Hepatocyte (in vitro differentiated cells): ENCODE measurements around the gene HVCN1. TPM values are rescaled to one million over a fixed set of nuclear protein-coding genes. Genes with fewer than 3 reads are reported as not detected.

ENCODE experiments used
- DNase-seq: peaks from one replicate; pipeline ENCODE4 v3.0.0-alpha.2; 2016; ENCODE audit warnings: low spot score
- H2AFZ ChIP-seq: fragments of 200-600 bp; sonication (generic); 2 replicates; pipeline ENCODE4 v1.6.0; 2016; ENCODE audit warnings: antibody characterized with exemption, mild to moderate bottlenecking
- H3K27ac ChIP-seq: fragments of 200-600 bp; sonication (generic); 2 replicates; pipeline ENCODE4 v1.5.1; 2016; ENCODE audit warnings: mild to moderate bottlenecking
- H3K27me3 ChIP-seq: fragments of 200-600 bp; sonication (generic); 2 replicates; pipeline ENCODE4 v1.6.1; 2016
- H3K36me3 ChIP-seq: fragments of 200-600 bp; sonication (generic); replicated peaks from 2 replicates; pipeline ENCODE4 v1.5.1; 2016; ENCODE audit warnings: low read depth; ENCODE audit not compliant: insufficient read depth
- H3K4me1 ChIP-seq: fragments of 200-600 bp; sonication (generic); 2 replicates; pipeline ENCODE4 v1.5.1; 2016; ENCODE audit warnings: mild to moderate bottlenecking, moderate library complexity; ENCODE audit not compliant: insufficient read depth
- H3K4me2 ChIP-seq: fragments of 200-600 bp; sonication (generic); 2 replicates; pipeline ENCODE4 v1.6.0; 2016
- H3K4me3 ChIP-seq: fragments of 200-600 bp; sonication (generic); 2 replicates; pipeline ENCODE4 v1.5.1; 2016; ENCODE audit warnings: mild to moderate bottlenecking
- H3K79me2 ChIP-seq: fragments of 200-600 bp; sonication (generic); 2 replicates; pipeline ENCODE4 v1.6.0; 2017; ENCODE audit warnings: mild to moderate bottlenecking
- H3K9me2 ChIP-seq: fragments of 200-600 bp; sonication (generic); replicated peaks from 2 replicates; pipeline ENCODE4 v1.6.0; 2017; ENCODE audit warnings: mild to moderate bottlenecking; ENCODE audit not compliant: insufficient read depth
- H3K9me3 ChIP-seq: fragments of 200-600 bp; sonication (generic); 2 replicates; pipeline ENCODE4 v1.5.1; 2016; ENCODE audit warnings: low read depth, mild to moderate bottlenecking
- H4K20me1 ChIP-seq: fragments of 200-600 bp; sonication (generic); 2 replicates; pipeline ENCODE4 v1.6.0; 2016; ENCODE audit warnings: mild to moderate bottlenecking; ENCODE audit not compliant: insufficient read depth, poor library complexity, severe bottlenecking
- CTCF ChIP-seq: fragments of 200-600 bp; sonication (generic); IDR thresholded peaks from 2 replicates; pipeline ENCODE4 v1.5.1; 2016; ENCODE audit warnings: antibody characterized with exemption, mild to moderate bottlenecking; ENCODE audit not compliant: poor library complexity
- EZH2 ChIP-seq: fragments of 200-600 bp; sonication (generic); IDR thresholded peaks from 2 replicates; pipeline ENCODE4 v1.6.1; 2016; ENCODE audit warnings: antibody characterized with exemption, mild to moderate bottlenecking, borderline replicate concordance
- EZH2phosphoT487 ChIP-seq: fragments of 200-600 bp; sonication (generic); IDR thresholded peaks from one replicate; pipeline ENCODE4 v1.6.1; 2018; ENCODE audit warnings: antibody characterized with exemption, mild to moderate bottlenecking, low read depth, moderate library complexity; ENCODE audit not compliant: unreplicated experiment, severe bottlenecking
- WGBS: methylation state at CpG from one replicate; pipeline ENCODE4 v1.1.6; 2016; ENCODE audit warnings: low lambda C conversion rate; ENCODE audit errors: missing lambda C conversion rate; 5-methylcytosine and 5-hydroxymethylcytosine counted together
- polyA plus RNA-seq: library from polyadenylated mRNA; unstranded; fragments of >200 nt; fragmentation: Nextera tagmentation; extraction: Ambion mirVana; gene quantifications from 2 replicates; pipeline ENCODE4 v1.2.1, GENCODE V29; 2016
- total RNA-seq: library from RNA; depleted of rRNA; stranded (reverse); fragments of >200 nt; gene quantifications from 2 replicates; pipeline ENCODE4 v1.2.3, GENCODE V29; 2014

HVCN1 gene
- total and polyA plus RNA-seq, 2 experiments from 2014 or later, result 5.8 to 8.9 TPM

GRCh38 chr12:110696283-110696682, 7.4 kb upstream of the HVCN1 start:
- Histone ChIP-seq H3K4me1 (no peaks in the 10 kb centered on the region), H3K36me3 (no peaks in the 10 kb centered on the region), H3K4me3 (no peak overlapping the region), H4K20me1 (no peaks in the 10 kb centered on the region), H3K9me3 (no peaks in the 10 kb centered on the region), H3K9me2 (no peaks in the 10 kb centered on the region), H3K27ac (no peak overlapping the region), H3K79me2 (no peaks in the 10 kb centered on the region), H3K27me3 (no peaks in the 10 kb centered on the region), H3K4me2 (no peak overlapping the region), H2AFZ (no peak overlapping the region)
- no peak for TF ChIP-seq EZH2phosphoT487
- TF ChIP-seq EZH2, result no peak
- TF ChIP-seq CTCF, result no peak
- DNase-seq, result no peak
- 85% methylated on average over 3 of the region's 3 CpGs for WGBS

GRCh38 chr12:110694330-110694901, 5.5 kb upstream of the HVCN1 start:
- no peak overlapping the region for H3K27ac ChIP-seq
- no peak for DNase-seq

GRCh38 chr12:110693731-110694130, 4.8 kb upstream of the HVCN1 start:
- no peaks in the 10 kb centered on the region for H3K9me3 ChIP-seq
- no peaks in the 10 kb centered on the region for H3K36me3 ChIP-seq
- no peaks in the 10 kb centered on the region for H3K9me2 ChIP-seq
- DNase-seq, result peak; percentile 28
- no peak overlapping the region for H3K27ac ChIP-seq
- 56% methylated on average over 7 of the region's 7 CpGs for WGBS
- no peaks in the 10 kb centered on the region for H3K4me1 ChIP-seq
- no peaks in the 10 kb centered on the region for H3K27me3 ChIP-seq
- no peaks in the 10 kb centered on the region for H4K20me1 ChIP-seq
- no peak overlapping the region for H2AFZ ChIP-seq
- no peak overlapping the region for H3K4me2 ChIP-seq
- H3K79me2 ChIP-seq, result no peaks in the 10 kb centered on the region
- TF ChIP-seq EZH2phosphoT487 (no peak), EZH2 (no peak), CTCF (no peak)
- no peak overlapping the region for H3K4me3 ChIP-seq

More at GRCh38 chr12:110694330-110694901, 5.5 kb upstream of the HVCN1 start:
- Histone ChIP-seq H3K27me3 (no peaks in the 10 kb centered on the region), H3K79me2 (no peaks in the 10 kb centered on the region), H3K4me2 (no peak overlapping the region), H3K9me3 (no peaks in the 10 kb centered on the region), H3K4me1 (no peaks in the 10 kb centered on the region), H4K20me1 (no peaks in the 10 kb centered on the region), H3K9me2 (no peaks in the 10 kb centered on the region), H2AFZ (no peak overlapping the region), H3K4me3 (no peak overlapping the region), H3K36me3 (no peaks in the 10 kb centered on the region)
- WGBS, result 80% methylated on average over 12 of the region's 12 CpGs
- no peak for TF ChIP-seq EZH2phosphoT487
- TF ChIP-seq CTCF, result no peak
- no peak for TF ChIP-seq EZH2

- Histone ChIP-seq H3K36me3 (no peaks in the 10 kb centered on the region), H3K79me2 (no peaks in the 10 kb centered on the region), H3K9me2 (no peaks in the 10 kb centered on the region), H3K4me1 (peaks cover 6% of the 10 kb centered on the region), H2AFZ (peak overlapping the region; percentile 87), H4K20me1 (no peaks in the 10 kb centered on the region), H3K9me3 (no peaks in the 10 kb centered on the region), H3K27me3 (peaks cover 7% of the 10 kb centered on the region), H3K4me3 (no peak overlapping the region), H3K4me2 (peak overlapping the region; percentile 99), H3K27ac (no peak overlapping the region)
- DNase-seq, result no peak
- 58% methylated on average over 4 of the region's 4 CpGs for WGBS
- no peak for TF ChIP-seq CTCF
- TF ChIP-seq EZH2, result no peak
- no peak for TF ChIP-seq EZH2phosphoT487
Observed at GRCh38 chr12:110690127-110690430, 1.2 kb upstream of the HVCN1 start.
